GM12878 (cell line): ENCODE data around the gene NUBP1. TPM values are rescaled to one million over a fixed set of nuclear protein-coding genes. Genes with fewer than 3 reads are reported as not detected.

Source experiments
- ASH2L ChIP-seq: fragments of 300-600, 200-600 bp; sonication (generic); IDR thresholded peaks from 2 replicates; pipeline ENCODE4 v1.6.1; 2017; ENCODE audit warnings: low read depth, mild to moderate bottlenecking, borderline replicate concordance
- ATF7 ChIP-seq: fragments of 450-650 bp; IDR thresholded peaks from 2 replicates; pipeline ENCODE4 v1.6.1; 2016; ENCODE audit warnings: low read depth, mild to moderate bottlenecking
- BACH1 ChIP-seq: fragments of 450-650 bp; IDR thresholded peaks from 2 replicates; pipeline ENCODE4 v1.6.1; 2017; ENCODE audit warnings: mild to moderate bottlenecking, borderline replicate concordance
- EED ChIP-seq: sonication (generic); IDR thresholded peaks from 2 replicates; pipeline ENCODE4 v1.6.1; 2016; ENCODE audit warnings: antibody characterized with exemption, low read depth
- FOXK2 ChIP-seq: fragments of 450-650 bp; IDR thresholded peaks from 2 replicates; pipeline ENCODE4 v1.6.1; 2017; ENCODE audit warnings: mild to moderate bottlenecking, moderate library complexity
- FOXM1 ChIP-seq: IDR thresholded peaks from 2 replicates; pipeline ENCODE4 v1.6.1; 2012; ENCODE audit warnings: low read depth, mild to moderate bottlenecking, inconsistent platforms, low read length, moderate library complexity
- GABPA ChIP-seq: IDR thresholded peaks from 2 replicates; pipeline ENCODE4 v1.6.1; 2014; ENCODE audit warnings: antibody characterized with exemption, low read depth, mild to moderate bottlenecking, inconsistent platforms
- IKZF2 ChIP-seq, 2 experiments: fragments of 450-650 bp; IDR thresholded peaks; 2 replicates each; pipeline ENCODE4 v1.6.1; 2017; ENCODE audit warnings: mild to moderate bottlenecking in 2 of 2, moderate library complexity in 2 of 2
- IRF4 ChIP-seq: IDR thresholded peaks from 2 replicates; pipeline ENCODE4 v1.6.1; 2011; ENCODE audit warnings: low read depth, low read length
- LARP7 ChIP-seq: fragments of 450-650 bp; IDR thresholded peaks from 2 replicates; pipeline ENCODE4 v1.6.1; 2017; ENCODE audit warnings: mild to moderate bottlenecking
- MEF2B ChIP-seq: fragments of 450-650 bp; IDR thresholded peaks from 2 replicates; pipeline ENCODE4 v1.6.1; 2018; ENCODE audit warnings: mild to moderate bottlenecking, moderate library complexity; ENCODE audit not compliant: partially characterized antibody, poor library complexity, severe bottlenecking
- NFYA ChIP-seq: IDR thresholded peaks from 2 replicates; pipeline ENCODE4 v1.6.1; 2011; ENCODE audit warnings: low read depth, mild to moderate bottlenecking, low read length, improper control_type of control experiment, borderline replicate concordance
- NR2F1 ChIP-seq: fragments of 450-650 bp; conservative IDR thresholded peaks from 2 replicates; pipeline ENCODE4 v1.6.1; 2017; ENCODE audit warnings: mild to moderate bottlenecking
- POLR2A ChIP-seq: IDR thresholded peaks from 2 replicates; pipeline ENCODE4 v1.6.1; 2011; ENCODE audit warnings: low read depth, mild to moderate bottlenecking, low read length
- POLR2AphosphoS5 ChIP-seq: IDR thresholded peaks from 2 replicates; pipeline ENCODE4 v1.6.1; 2011; ENCODE audit warnings: mild to moderate bottlenecking, low read length, inconsistent platforms
- RAD51 ChIP-seq: fragments of 450-650 bp; IDR thresholded peaks from 2 replicates; pipeline ENCODE4 v1.6.1; 2016; ENCODE audit warnings: moderate library complexity, mild to moderate bottlenecking, inconsistent platforms
- RB1 ChIP-seq: fragments of 450-650 bp; formaldehyde crosslinking; IDR thresholded peaks from 2 replicates; pipeline ENCODE4 v1.6.1; 2017; ENCODE audit warnings: mild to moderate bottlenecking, borderline replicate concordance
- SIN3A ChIP-seq: IDR thresholded peaks from 2 replicates; pipeline ENCODE4 v1.6.1; 2012; ENCODE audit warnings: low read depth, low read length, improper control_type of control experiment
- SMAD5 ChIP-seq: IDR thresholded peaks from 2 replicates; pipeline ENCODE4 v1.6.1; 2016; ENCODE audit warnings: antibody characterized with exemption, low read depth
- SMC3 ChIP-seq: IDR thresholded peaks from 2 replicates; pipeline ENCODE4 v1.6.1; 2011; ENCODE audit warnings: low read length, improper control_type of control experiment, borderline replicate concordance
- SP1 ChIP-seq: IDR thresholded peaks from one replicate; pipeline ENCODE4 v1.6.1; 2011; ENCODE audit warnings: low read depth, low read length
- SPI1 ChIP-seq: IDR thresholded peaks from 2 replicates; pipeline ENCODE4 v1.6.1; 2011; ENCODE audit warnings: low read depth, mild to moderate bottlenecking, low read length, moderate library complexity, borderline replicate concordance; ENCODE audit not compliant: insufficient read depth
- SUZ12 ChIP-seq: fragments of 200-600 bp; sonication (generic); IDR thresholded peaks from one replicate; pipeline ENCODE4 v1.6.1; 2018; ENCODE audit warnings: antibody characterized with exemption, mild to moderate bottlenecking; ENCODE audit not compliant: unreplicated experiment
- TARDBP ChIP-seq: IDR thresholded peaks from 2 replicates; pipeline ENCODE4 v1.6.1; 2016; ENCODE audit warnings: borderline replicate concordance
- polyA plus RNA-seq, 11 experiments: library from polyadenylated mRNA; depleted of rRNA in 4 of 11; unstranded in 6 of 11; stranded (reverse) in 5 of 11; fragments of >200 nt; fragmentation: Nextera tagmentation in 4 of 11; fragmentation: Illumina TruSeq in 1 of 11; extraction: Ambion mirVana in 4 of 11; extraction: Trizol in 1 of 11; gene quantifications; 1 replicate in 1 of 11; 2 replicates in 10 of 11; pipeline versions ENCODE4 v1.2.1 to v1.2.3, GENCODE V29; 2011 to 2016; ENCODE audit warnings: inconsistent platforms in 2 of 11, missing spikeins in 2 of 11, low read depth in 1 of 11
- total RNA-seq, 4 experiments: library from RNA; depleted of rRNA in 3 of 4; stranded (reverse); fragments of >200 nt in 3 of 4; fragmentation: Illumina TruSeq in 1 of 4; extraction: Trizol in 1 of 4; gene quantifications; 2 replicates each; pipeline versions ENCODE4 v1.2.1 to v1.2.3, GENCODE V29; 2013 to 2021
- TF ChIP-seq, protein P1 (sequence below): fragments of 150-350 bp; IDR thresholded peaks from 2 replicates; pipeline ENCODE4 v1.6.1; 2014; ENCODE audit warnings: mild to moderate bottlenecking, low read depth, low read length
- TF ChIP-seq, protein P2 (sequence below): fragments of 450-650 bp; IDR thresholded peaks from 2 replicates; pipeline ENCODE4 v1.6.1; 2016; ENCODE audit warnings: mild to moderate bottlenecking, moderate library complexity, borderline replicate concordance
- TF ChIP-seq, protein P3 (sequence below): fragments of 450-650 bp; IDR thresholded peaks from 2 replicates; pipeline ENCODE4 v1.6.1; 2016; ENCODE audit warnings: mild to moderate bottlenecking
- TF ChIP-seq, protein P4 (sequence below): IDR thresholded peaks from 2 replicates; pipeline ENCODE4 v1.6.1; 2012; ENCODE audit warnings: low read depth, low read length, improper control_type of control experiment

NUBP1 gene
- total and polyA plus RNA-seq, 10 of the 15 experiments (the other 5 are each of a cell fraction or from before 2014, with no cell fraction given): 31.0 to 74.9 (median 58.3) TPM

DNA sequence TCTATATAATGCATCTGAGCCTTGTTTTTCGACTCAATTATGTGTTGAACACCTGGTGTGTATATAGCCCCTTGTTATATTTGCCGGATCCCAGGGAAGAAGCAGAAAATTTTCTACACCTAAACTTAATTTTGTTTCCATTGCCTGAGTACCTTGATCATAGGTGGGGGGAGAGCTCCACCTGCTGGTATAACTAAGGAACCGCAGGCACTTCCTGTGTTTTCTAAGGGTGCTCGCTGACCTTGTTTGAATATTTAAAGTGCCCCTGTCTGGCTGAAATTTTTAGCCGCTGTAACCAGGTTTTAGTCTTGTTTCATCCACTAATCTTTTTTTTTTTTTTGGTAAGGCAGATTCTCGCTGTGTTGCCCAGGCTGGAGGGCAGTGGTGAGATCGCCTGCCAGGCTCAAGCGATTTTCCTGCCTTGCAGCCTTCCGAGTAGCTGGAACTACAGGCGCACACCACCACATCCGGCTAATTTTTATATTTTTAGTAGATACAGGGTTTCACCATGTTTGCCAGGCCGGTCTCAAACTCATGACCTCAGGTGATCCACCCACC, 6.5 kb upstream of the NUBP1 start (continued):
- TF ChIP-seq IKZF2 (IDR thresholded peaks at IDR 0.05): peak; percentile 21 to 24; a peak in 2 of 4 replicates
- TF ChIP-seq MEF2B: no peak
- peak; percentile 26; the same call in 1 of the 2 replicates for TF ChIP-seq ATF7
- TF ChIP-seq SPI1: peak; percentile 11; the same call in 1 of the 2 replicates
- TF ChIP-seq ASH2L: 0 out of 2 replicates have a peak, but pooled peaks have one; percentile 56
- no peak for TF ChIP-seq IRF4
- no peak for TF ChIP-seq LARP7
- TF ChIP-seq POLR2AphosphoS5: no peak
- no peak for TF ChIP-seq TARDBP
- TF ChIP-seq, protein P1, sequence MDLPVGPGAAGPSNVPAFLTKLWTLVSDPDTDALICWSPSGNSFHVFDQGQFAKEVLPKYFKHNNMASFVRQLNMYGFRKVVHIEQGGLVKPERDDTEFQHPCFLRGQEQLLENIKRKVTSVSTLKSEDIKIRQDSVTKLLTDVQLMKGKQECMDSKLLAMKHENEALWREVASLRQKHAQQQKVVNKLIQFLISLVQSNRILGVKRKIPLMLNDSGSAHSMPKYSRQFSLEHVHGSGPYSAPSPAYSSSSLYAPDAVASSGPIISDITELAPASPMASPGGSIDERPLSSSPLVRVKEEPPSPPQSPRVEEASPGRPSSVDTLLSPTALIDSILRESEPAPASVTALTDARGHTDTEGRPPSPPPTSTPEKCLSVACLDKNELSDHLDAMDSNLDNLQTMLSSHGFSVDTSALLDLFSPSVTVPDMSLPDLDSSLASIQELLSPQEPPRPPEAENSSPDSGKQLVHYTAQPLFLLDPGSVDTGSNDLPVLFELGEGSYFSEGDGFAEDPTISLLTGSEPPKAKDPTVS: no peak; the same call in 1 of the 2 replicates
- TF ChIP-seq RAD51: no peak
- TF ChIP-seq FOXK2: no peak
- peak; percentile 94 for TF ChIP-seq SMC3
- TF ChIP-seq NFYA: no peak
- peak; percentile 51; the same call in 1 of the 2 replicates for TF ChIP-seq NR2F1
- TF ChIP-seq BACH1: no peak
- no peak for TF ChIP-seq SUZ12
- no peak for TF ChIP-seq SP1
- peak; percentile 55; the same call in 1 of the 2 replicates for TF ChIP-seq EED
- TF ChIP-seq SMAD5: no peak
- TF ChIP-seq, protein P2, sequence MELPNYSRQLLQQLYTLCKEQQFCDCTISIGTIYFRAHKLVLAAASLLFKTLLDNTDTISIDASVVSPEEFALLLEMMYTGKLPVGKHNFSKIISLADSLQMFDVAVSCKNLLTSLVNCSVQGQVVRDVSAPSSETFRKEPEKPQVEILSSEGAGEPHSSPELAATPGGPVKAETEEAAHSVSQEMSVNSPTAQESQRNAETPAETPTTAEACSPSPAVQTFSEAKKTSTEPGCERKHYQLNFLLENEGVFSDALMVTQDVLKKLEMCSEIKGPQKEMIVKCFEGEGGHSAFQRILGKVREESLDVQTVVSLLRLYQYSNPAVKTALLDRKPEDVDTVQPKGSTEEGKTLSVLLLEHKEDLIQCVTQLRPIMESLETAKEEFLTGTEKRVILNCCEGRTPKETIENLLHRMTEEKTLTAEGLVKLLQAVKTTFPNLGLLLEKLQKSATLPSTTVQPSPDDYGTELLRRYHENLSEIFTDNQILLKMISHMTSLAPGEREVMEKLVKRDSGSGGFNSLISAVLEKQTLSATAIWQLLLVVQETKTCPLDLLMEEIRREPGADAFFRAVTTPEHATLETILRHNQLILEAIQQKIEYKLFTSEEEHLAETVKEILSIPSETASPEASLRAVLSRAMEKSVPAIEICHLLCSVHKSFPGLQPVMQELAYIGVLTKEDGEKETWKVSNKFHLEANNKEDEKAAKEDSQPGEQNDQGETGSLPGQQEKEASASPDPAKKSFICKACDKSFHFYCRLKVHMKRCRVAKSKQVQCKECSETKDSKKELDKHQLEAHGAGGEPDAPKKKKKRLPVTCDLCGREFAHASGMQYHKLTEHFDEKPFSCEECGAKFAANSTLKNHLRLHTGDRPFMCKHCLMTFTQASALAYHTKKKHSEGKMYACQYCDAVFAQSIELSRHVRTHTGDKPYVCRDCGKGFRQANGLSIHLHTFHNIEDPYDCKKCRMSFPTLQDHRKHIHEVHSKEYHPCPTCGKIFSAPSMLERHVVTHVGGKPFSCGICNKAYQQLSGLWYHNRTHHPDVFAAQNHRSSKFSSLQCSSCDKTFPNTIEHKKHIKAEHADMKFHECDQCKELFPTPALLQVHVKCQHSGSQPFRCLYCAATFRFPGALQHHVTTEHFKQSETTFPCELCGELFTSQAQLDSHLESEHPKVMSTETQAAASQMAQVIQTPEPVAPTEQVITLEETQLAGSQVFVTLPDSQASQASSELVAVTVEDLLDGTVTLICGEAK: no peak; the same call in 1 of the 2 replicates
- TF ChIP-seq, protein P3, sequence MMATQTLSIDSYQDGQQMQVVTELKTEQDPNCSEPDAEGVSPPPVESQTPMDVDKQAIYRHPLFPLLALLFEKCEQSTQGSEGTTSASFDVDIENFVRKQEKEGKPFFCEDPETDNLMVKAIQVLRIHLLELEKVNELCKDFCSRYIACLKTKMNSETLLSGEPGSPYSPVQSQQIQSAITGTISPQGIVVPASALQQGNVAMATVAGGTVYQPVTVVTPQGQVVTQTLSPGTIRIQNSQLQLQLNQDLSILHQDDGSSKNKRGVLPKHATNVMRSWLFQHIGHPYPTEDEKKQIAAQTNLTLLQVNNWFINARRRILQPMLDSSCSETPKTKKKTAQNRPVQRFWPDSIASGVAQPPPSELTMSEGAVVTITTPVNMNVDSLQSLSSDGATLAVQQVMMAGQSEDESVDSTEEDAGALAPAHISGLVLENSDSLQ: no peak
- no peak for TF ChIP-seq GABPA
- no peak for TF ChIP-seq RB1
- TF ChIP-seq FOXM1: peak; percentile 76
- TF ChIP-seq SIN3A: no peak
- TF ChIP-seq, protein P4, sequence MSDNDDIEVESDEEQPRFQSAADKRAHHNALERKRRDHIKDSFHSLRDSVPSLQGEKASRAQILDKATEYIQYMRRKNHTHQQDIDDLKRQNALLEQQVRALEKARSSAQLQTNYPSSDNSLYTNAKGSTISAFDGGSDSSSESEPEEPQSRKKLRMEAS: 0 out of 2 replicates have a peak, but pooled peaks have one; percentile 26
- no peak for TF ChIP-seq POLR2A
